Cardiac muscle cell (in vitro differentiated cells and primary cell): ENCODE measurements around the gene TPSB2. TPM values are rescaled to one million over a fixed set of nuclear protein-coding genes. Genes with fewer than 3 reads are reported as not detected.
A peak's percentile ranks its signal among the peaks of the same experiment; 100 is the strongest.
"Not testable (repeated sequence)": the region's sequence is repeated elsewhere in the genome, so short reads cannot be mapped to it uniquely, and the experiment has no call there.

Experiments used
- DNase-seq, 2 donors: peaks; one replicate each; pipeline versions ENCODE4 v3.0.0 to v3.0.0-alpha.2; 2010 to 2017; ENCODE audit warnings: low read depth in 1 of 2, low spot score in 1 of 2
- H3K27ac ChIP-seq: fragments of 200-600 bp; sonication (generic); 2 replicates; pipeline ENCODE4 v1.5.1; 2016
- H3K27me3 ChIP-seq: fragments of 200-600 bp; sonication (generic); 2 replicates; pipeline ENCODE4 v1.6.0; 2016; ENCODE audit warnings: control low read depth
- H3K36me3 ChIP-seq: fragments of 200-600 bp; sonication (generic); 2 replicates; pipeline ENCODE4 v1.5.1; 2016; ENCODE audit warnings: control low read depth
- H3K4me1 ChIP-seq: fragments of 200-600 bp; sonication (generic); 2 replicates; pipeline ENCODE4 v1.8.1; 2017; ENCODE audit warnings: low read depth, mild to moderate bottlenecking, mixed run types
- H3K4me3 ChIP-seq: fragments of 200-600 bp; sonication (generic); 2 replicates; pipeline ENCODE4 v1.5.1; 2016; ENCODE audit warnings: mild to moderate bottlenecking
- H3K9me3 ChIP-seq: fragments of 200-600 bp; sonication (generic); 2 replicates; pipeline ENCODE4 v1.5.1; 2017; ENCODE audit warnings: low read depth, mild to moderate bottlenecking, control low read depth
- CTCF ChIP-seq: IDR thresholded peaks from 2 replicates; pipeline ENCODE4 v1.5.1; 2012; ENCODE audit warnings: low read depth, mild to moderate bottlenecking, low read length
- polyA plus RNA-seq: library from polyadenylated mRNA; unstranded; fragments of >200 nt; fragmentation: Nextera tagmentation; extraction: Ambion mirVana; gene quantifications from 2 replicates; pipeline ENCODE4 v1.2.1, GENCODE V29; 2016
- total RNA-seq: library from RNA; depleted of rRNA; stranded (reverse); fragments of >200 nt; gene quantifications from 2 replicates; pipeline ENCODE4 v1.2.3, GENCODE V29; 2016

Gene TPSB2
- total and polyA plus RNA-seq, 2 experiments from 2014 or later: not detected

- no peaks in the 10 kb centered on the region for H3K36me3 ChIP-seq
- DNase-seq: no peak
- H3K27me3 ChIP-seq: no peaks in the 10 kb centered on the region
- no peak for TF ChIP-seq CTCF
- H3K4me3 ChIP-seq: no peak overlapping the region
- no peaks in the 10 kb centered on the region for H3K4me1 ChIP-seq
- no peak overlapping the region for H3K27ac ChIP-seq
- H3K9me3 ChIP-seq: no peaks in the 10 kb centered on the region
Observed at GRCh38 chr16:1193143-1193824, 36.7 kb downstream of the TPSB2 start.

- DNase-seq: no peak
- Histone ChIP-seq H3K27me3 (no peaks in the 10 kb centered on the region), H3K4me3 (no peak overlapping the region), H3K4me1 (no peaks in the 10 kb centered on the region), H3K27ac (no peak overlapping the region), H3K9me3 (no peaks in the 10 kb centered on the region), H3K36me3 (no peaks in the 10 kb centered on the region)
- TF ChIP-seq CTCF: no peak
Observed at GRCh38 chr16:1192384-1193073, 37.5 kb downstream of the TPSB2 start.

- not testable (repeated sequence) for H3K36me3 ChIP-seq, H3K9me3 ChIP-seq, DNase-seq, H3K4me3 ChIP-seq, H3K27ac ChIP-seq, H3K4me1 ChIP-seq, H3K27me3 ChIP-seq
Observed at GRCh38 chr16:1190789-1191188, 39.2 kb downstream of the TPSB2 start.

- H3K4me3 ChIP-seq: no peak overlapping the region
- no peak for DNase-seq
- no peaks in the 10 kb centered on the region for H3K36me3 ChIP-seq
- H3K27me3 ChIP-seq: no peaks in the 10 kb centered on the region
- H3K4me1 ChIP-seq: no peaks in the 10 kb centered on the region
- no peak overlapping the region for H3K27ac ChIP-seq
- TF ChIP-seq CTCF: no peak
- H3K9me3 ChIP-seq: no peaks in the 10 kb centered on the region
Observed at GRCh38 chr16:1189455-1189854, 40.5 kb downstream of the TPSB2 start.

GRCh38 chr16:1188432-1189189 is 41.4 kb downstream of the TPSB2 start:
- peak; percentile 49 to 87 for DNase-seq
- Histone ChIP-seq H3K4me1 (no peaks in the 10 kb centered on the region), H3K36me3 (no peaks in the 10 kb centered on the region), H3K27me3 (no peaks in the 10 kb centered on the region), H3K9me3 (no peaks in the 10 kb centered on the region), H3K27ac (no peak overlapping the region), H3K4me3 (no peak overlapping the region)
- TF ChIP-seq CTCF: no peak

GRCh38 chr16:1185460-1186207 is 44.4 kb downstream of the TPSB2 start:
- not testable (repeated sequence) for H3K9me3 ChIP-seq, H3K4me3 ChIP-seq, H3K4me1 ChIP-seq, H3K27ac ChIP-seq, DNase-seq, H3K27me3 ChIP-seq, H3K36me3 ChIP-seq
